ENCODE data around the gene TCP10L.

TCP10L gene

DNA sequence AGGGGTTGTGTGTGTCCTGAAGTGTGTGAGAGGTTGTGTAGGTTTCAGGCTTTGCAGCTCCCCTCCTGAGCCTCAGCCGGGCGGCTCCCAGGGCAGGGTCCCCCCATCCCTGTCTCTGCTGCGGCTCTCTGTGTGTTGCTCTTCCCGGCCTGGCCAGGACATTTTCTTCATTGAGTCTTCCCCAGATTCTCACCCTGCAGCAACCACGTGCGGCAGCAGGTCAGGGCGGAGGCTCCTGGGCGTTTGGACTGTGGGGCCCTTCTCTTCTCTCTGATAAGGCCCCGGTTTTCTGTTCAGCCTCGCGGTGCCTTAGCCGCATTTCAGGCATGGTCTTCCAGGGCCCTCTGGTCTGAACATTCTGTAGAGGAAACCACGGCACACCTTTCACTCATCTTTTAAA is 1.8 kb upstream of the TCP10L start:
- no peak overlapping the region for H3K4me3 ChIP-seq (ENCODE audit: low read depth, low read length)
- H3K27ac ChIP-seq (ENCODE audit: low read depth, low read length), result no peak overlapping the region
- H3K36me3 ChIP-seq (ENCODE audit: control insufficient read depth, insufficient read depth, low read length), result no peaks in the 10 kb centered on the region
- H3K9ac ChIP-seq (ENCODE audit: low read depth, low read length), result no peak overlapping the region
- H3K27me3 ChIP-seq (ENCODE audit: control insufficient read depth, insufficient read depth, low read length), result no peaks in the 10 kb centered on the region
- H3K9me3 ChIP-seq (ENCODE audit: control insufficient read depth, insufficient read depth, low read length), result no peaks in the 10 kb centered on the region
- no peaks in the 10 kb centered on the region for H3K4me1 ChIP-seq (ENCODE audit: control insufficient read depth, insufficient read depth, low read length)

DNA sequence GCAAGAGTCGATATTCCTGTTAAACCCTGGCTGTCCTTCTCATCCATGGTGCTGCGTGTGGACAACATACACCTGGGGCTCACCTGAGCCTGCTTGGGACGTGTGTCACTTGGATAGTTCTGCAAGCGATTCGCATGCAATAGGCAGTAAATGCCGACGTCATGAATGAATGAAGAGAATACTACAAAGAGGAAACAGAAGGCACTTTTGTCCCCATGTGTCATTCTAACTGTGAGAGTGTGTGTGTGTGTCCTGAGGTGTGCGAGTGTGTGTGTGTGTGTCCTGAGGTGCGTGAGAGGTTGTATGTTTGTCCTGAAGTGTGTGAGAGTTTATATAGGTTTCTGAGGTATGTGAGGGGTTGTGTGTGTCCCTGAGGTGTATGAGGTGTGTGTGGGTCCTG is 647 bp upstream of the TCP10L start:
- Histone ChIP-seq H3K4me3 (ENCODE audit: low read depth, low read length) (no peak overlapping the region), H3K36me3 (ENCODE audit: control insufficient read depth, insufficient read depth, low read length) (no peaks in the 10 kb centered on the region), H3K27me3 (ENCODE audit: control insufficient read depth, insufficient read depth, low read length) (no peaks in the 10 kb centered on the region), H3K9ac (ENCODE audit: low read depth, low read length) (no peak overlapping the region), H3K4me1 (ENCODE audit: control insufficient read depth, insufficient read depth, low read length) (no peaks in the 10 kb centered on the region), H3K27ac (ENCODE audit: low read depth, low read length) (no peak overlapping the region), H3K9me3 (ENCODE audit: control insufficient read depth, insufficient read depth, low read length) (no peaks in the 10 kb centered on the region)

DNA sequence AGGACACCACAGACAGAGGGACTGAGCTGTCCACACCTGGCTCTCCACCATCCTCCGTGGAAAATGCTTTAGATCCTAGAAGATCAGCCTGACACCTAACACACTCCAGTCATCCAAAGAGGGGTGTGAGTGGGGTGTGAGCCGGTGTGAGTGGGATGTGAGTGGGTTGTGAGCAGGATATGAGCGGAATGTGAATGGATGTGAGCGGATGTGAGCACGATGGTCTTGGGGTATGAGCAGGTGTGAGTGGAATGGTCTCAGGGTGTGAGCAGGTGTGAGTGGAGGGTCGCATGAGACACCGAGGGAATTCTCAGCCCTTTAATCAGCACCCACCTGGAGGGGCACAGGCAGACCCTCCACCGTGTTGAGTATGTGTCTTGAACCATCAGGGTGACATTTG is 851 bp downstream of the TCP10L start:
- Histone ChIP-seq H3K4me3 (ENCODE audit: low read depth, low read length) (no peak overlapping the region), H3K36me3 (ENCODE audit: control insufficient read depth, insufficient read depth, low read length) (no peaks in the 10 kb centered on the region), H3K9ac (ENCODE audit: low read depth, low read length) (no peak overlapping the region), H3K27ac (ENCODE audit: low read depth, low read length) (no peak overlapping the region), H3K27me3 (ENCODE audit: control insufficient read depth, insufficient read depth, low read length) (no peaks in the 10 kb centered on the region), H3K4me1 (ENCODE audit: control insufficient read depth, insufficient read depth, low read length) (no peaks in the 10 kb centered on the region), H3K9me3 (ENCODE audit: control insufficient read depth, insufficient read depth, low read length) (no peaks in the 10 kb centered on the region)

DNA sequence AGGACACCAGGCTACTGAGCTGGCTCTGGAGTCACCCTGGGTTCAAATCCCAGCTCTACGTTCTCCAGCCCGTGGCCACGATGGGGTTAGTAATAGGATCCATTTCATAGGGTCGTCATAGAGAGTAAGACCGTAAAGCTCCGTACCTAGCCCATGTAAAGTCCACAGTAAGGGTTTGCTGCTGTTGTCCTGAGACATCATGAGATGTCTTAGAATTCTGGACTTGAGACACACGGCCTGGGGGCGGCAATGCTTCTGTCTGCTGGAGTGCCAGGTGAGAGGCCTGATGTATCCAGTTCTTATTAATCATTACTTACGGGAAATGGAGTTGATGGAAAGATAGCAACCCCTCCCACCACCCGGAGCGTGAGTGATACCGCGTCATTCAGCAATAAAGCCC is 3.6 kb downstream of the TCP10L start:
- Histone ChIP-seq H3K4me3 (ENCODE audit: low read depth, low read length) (no peak overlapping the region), H3K27me3 (ENCODE audit: control insufficient read depth, insufficient read depth, low read length) (no peaks in the 10 kb centered on the region), H3K9me3 (ENCODE audit: control insufficient read depth, insufficient read depth, low read length) (no peaks in the 10 kb centered on the region), H3K4me1 (ENCODE audit: control insufficient read depth, insufficient read depth, low read length) (no peaks in the 10 kb centered on the region), H3K9ac (ENCODE audit: low read depth, low read length) (no peak overlapping the region), H3K36me3 (ENCODE audit: control insufficient read depth, insufficient read depth, low read length) (no peaks in the 10 kb centered on the region), H3K27ac (ENCODE audit: low read depth, low read length) (no peak overlapping the region)

DNA sequence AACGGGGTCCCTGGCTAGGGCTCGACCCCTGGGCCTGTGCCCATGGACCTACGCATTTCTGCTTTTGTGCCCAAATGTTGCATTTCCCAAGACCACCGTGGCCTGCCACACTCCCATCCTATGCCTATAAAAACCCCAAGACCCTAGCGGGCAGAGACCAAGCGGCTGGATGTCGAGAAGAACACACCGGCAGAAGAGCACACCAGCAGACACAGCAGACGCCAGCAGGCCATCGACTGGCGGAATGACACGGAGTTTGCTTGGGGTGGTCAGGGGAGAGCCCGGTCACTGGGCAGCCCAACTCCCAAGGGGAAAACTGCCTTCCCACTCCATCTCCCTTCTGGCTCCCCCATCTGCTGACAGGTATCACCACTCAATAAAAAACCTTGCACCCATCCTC is 4.4 kb downstream of the TCP10L start:
- no peak overlapping the region for H3K9ac ChIP-seq (ENCODE audit: low read depth, low read length)
- no peaks in the 10 kb centered on the region for H3K4me1 ChIP-seq (ENCODE audit: control insufficient read depth, insufficient read depth, low read length)
- no peak overlapping the region for H3K4me3 ChIP-seq (ENCODE audit: low read depth, low read length)
- H3K27me3 ChIP-seq (ENCODE audit: control insufficient read depth, insufficient read depth, low read length), result no peaks in the 10 kb centered on the region
- no peaks in the 10 kb centered on the region for H3K9me3 ChIP-seq (ENCODE audit: control insufficient read depth, insufficient read depth, low read length)
- H3K36me3 ChIP-seq (ENCODE audit: control insufficient read depth, insufficient read depth, low read length), result no peaks in the 10 kb centered on the region
- no peak overlapping the region for H3K27ac ChIP-seq (ENCODE audit: low read depth, low read length)

DNA sequence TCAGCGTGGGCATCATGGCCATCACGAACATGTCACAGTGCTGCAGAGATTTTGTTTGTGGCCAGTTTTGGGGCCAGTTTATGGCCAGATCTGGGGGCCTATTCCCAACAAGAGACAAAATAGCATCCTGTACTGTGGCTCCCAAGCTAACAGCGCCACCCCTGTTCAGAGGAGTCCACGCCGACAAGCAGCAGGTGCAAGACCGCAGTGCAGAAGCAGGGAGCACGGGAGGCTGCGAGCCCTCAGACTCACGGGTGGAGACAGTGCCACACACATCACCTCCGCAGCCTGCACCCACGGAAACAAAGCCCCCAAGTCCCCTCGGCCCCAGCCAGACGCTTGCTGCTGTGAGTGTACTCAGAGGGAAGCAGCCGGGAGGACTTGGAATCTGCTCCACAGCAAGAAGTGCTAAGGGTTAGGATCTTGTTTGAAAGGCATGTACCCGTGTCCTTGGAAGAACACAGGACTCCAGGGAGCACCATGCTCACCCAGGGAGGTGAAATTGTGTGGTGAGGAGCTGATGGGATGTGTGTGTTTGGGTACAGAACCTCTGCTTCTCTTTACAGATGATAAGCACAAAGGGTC is 7.1 kb downstream of the TCP10L start:
- no peaks in the 10 kb centered on the region for H3K36me3 ChIP-seq (ENCODE audit: control insufficient read depth, insufficient read depth, low read length)
- H3K27me3 ChIP-seq (ENCODE audit: control insufficient read depth, insufficient read depth, low read length), result no peaks in the 10 kb centered on the region
- H3K4me1 ChIP-seq (ENCODE audit: control insufficient read depth, insufficient read depth, low read length), result 0 out of 2 replicates have a peak, but pooled peaks cover under 1% of the 10 kb centered on the region
- H3K4me3 ChIP-seq (ENCODE audit: low read depth, low read length), result no peak overlapping the region
- no peak overlapping the region for H3K27ac ChIP-seq (ENCODE audit: low read depth, low read length)
- H3K9ac ChIP-seq (ENCODE audit: low read depth, low read length), result no peak overlapping the region
- no peaks in the 10 kb centered on the region for H3K9me3 ChIP-seq (ENCODE audit: control insufficient read depth, insufficient read depth, low read length)

DNA sequence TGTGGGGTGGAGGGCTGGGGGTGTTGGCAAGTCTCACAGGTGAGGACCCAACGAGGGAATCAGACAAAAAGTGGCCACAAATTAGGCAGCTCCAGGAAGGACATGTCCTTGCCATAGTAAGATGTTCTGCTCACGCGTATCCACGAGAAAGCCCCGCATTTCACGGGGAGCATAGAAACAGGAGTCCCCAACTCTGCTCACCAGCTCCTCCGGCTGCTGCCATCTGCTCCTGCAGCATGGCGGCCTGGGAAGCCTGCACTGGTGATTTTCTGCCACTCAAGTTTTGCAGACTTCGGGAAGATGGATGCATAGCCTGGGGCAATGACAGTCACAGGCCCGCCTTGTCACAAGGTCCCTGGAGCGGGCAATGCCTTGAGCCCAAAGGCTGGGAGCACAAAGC is 9.3 kb downstream of the TCP10L start:
- no peaks in the 10 kb centered on the region for H3K9me3 ChIP-seq (ENCODE audit: control insufficient read depth, insufficient read depth, low read length)
- H3K4me3 ChIP-seq (ENCODE audit: low read depth, low read length), result no peak overlapping the region
- no peaks in the 10 kb centered on the region for H3K36me3 ChIP-seq (ENCODE audit: control insufficient read depth, insufficient read depth, low read length)
- H3K9ac ChIP-seq (ENCODE audit: low read depth, low read length), result no peak overlapping the region
- no peaks in the 10 kb centered on the region for H3K27me3 ChIP-seq (ENCODE audit: control insufficient read depth, insufficient read depth, low read length)
- no peak overlapping the region for H3K27ac ChIP-seq (ENCODE audit: low read depth, low read length)
- H3K4me1 ChIP-seq (ENCODE audit: control insufficient read depth, insufficient read depth, low read length), result peaks cover 7% of the 10 kb centered on the region; the same call in 1 of the 2 replicates

DNA sequence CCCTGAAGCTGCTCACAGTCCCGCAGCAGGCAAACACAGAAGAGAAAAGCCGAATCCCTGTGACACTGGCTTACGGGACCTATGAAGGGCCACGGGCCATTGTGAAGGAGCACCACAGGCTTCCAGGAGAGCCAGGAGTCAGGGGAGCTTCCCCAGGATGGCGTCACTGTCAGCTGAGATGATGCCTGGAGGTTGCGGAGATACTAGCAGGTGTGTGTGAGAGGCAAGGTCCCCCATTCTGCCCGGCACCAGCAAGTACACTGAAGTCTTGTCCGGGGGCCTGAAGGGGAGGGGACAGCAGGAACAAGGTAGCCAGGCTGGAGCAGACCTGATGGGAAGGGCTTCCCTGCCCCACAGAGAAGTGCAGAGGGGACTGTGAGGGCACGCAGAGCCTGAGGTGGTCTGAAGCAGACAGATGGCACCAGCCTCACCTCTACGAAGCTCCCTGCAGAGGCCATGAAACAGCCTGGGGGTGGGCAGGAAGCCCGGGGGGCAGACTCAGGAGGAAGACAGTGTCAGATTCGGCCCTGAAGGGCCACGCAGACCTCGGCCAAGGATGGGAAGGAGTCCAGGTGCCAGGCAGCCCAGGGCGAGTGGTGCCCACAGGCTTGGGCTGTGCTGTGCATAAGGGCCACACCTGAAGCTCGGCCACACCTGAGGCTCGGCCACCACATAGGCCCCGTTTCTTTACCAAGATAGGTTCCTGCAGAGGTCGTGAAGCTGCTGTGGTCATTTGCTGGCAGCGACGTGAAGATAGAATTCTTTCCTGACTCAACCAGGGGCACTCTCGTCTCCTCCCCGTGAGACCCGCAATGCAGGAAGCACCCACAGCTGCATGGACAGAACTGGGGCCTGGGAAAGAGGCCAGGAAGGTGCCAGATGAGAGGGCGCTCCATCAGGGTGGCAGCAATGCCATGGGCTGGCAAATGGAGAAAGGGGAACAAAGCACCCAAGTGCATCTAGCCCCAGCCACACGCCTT is 10.1 kb downstream of the TCP10L start:
- Histone ChIP-seq H3K36me3 (ENCODE audit: control insufficient read depth, insufficient read depth, low read length) (no peaks in the 10 kb centered on the region), H3K9ac (ENCODE audit: low read depth, low read length) (no peak overlapping the region), H3K27me3 (ENCODE audit: control insufficient read depth, insufficient read depth, low read length) (0 out of 2 replicates have a peak, but pooled peaks cover 2% of the 10 kb centered on the region), H3K27ac (ENCODE audit: low read depth, low read length) (no peak overlapping the region), H3K4me1 (ENCODE audit: control insufficient read depth, insufficient read depth, low read length) (peaks cover 9% of the 10 kb centered on the region), H3K4me3 (ENCODE audit: low read depth, low read length) (no peak overlapping the region), H3K9me3 (ENCODE audit: control insufficient read depth, insufficient read depth, low read length) (no peaks in the 10 kb centered on the region)

DNA sequence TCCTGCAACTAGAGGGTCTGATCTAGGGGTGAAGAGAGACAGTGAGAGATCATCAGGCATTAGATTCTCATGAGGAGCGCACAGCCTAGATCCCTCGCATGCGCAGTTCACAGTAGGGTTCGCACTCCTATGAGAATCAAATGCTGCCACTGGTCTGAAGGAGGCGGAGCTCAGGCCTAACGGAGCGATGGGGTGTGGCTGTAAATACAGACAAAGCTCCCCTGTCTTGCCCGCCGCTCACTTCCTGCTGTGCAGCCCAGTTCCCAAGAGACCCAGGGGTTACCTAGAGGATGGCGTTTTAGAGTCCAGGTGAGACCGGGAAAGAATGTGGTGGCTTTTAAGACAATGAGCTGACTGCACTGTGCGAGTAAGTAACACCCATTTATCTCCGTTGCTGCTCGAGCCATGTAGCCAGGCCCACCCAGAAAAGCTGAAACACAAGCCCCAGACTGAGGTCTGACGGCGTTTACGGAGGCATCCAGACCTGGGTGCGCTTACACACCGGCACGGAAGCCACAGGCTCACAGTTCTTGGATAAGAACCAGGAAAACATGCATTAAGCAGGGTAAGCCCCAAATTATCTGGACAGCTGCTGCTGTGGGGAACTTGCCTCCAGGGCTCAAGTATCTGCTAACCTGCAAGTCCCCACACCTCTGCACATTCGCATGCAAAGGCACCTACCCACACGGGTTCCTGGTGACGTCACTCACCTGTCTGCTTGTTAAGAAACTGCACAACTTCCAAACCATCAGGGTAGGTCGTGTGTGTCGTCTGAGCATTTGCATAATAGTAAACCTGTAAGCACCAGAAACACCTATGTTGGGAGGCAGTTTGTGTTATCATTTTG is 12.5 kb downstream of the TCP10L start:
- Histone ChIP-seq H3K27me3 (ENCODE audit: control insufficient read depth, insufficient read depth, low read length) (0 out of 2 replicates have a peak, but pooled peaks cover 2% of the 10 kb centered on the region), H3K9ac (ENCODE audit: low read depth, low read length) (no peak overlapping the region), H3K4me3 (ENCODE audit: low read depth, low read length) (no peak overlapping the region), H3K4me1 (ENCODE audit: control insufficient read depth, insufficient read depth, low read length) (peaks cover 18% of the 10 kb centered on the region), H3K27ac (ENCODE audit: low read depth, low read length) (no peak overlapping the region), H3K36me3 (ENCODE audit: control insufficient read depth, insufficient read depth, low read length) (no peaks in the 10 kb centered on the region), H3K9me3 (ENCODE audit: control insufficient read depth, insufficient read depth, low read length) (no peaks in the 10 kb centered on the region)

DNA sequence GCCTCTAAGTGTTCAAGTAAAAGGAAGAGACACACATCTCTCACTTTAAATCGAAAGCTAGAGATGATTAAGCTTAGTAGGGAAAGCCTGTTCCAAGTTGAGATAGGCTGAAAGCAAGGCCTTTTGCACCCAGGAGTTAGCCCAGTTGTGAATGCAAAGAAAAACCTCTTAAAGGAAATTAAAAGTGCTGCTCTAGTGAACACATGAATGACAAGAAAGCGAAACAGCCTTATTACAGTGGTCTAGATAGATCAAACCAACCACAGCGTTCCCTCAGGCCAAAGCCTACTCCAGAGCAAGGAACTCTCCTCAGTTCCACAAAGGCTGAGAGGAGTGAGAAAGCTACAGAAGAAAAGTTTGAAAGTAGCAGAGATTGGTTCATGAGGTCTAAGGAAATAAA is 14.9 kb downstream of the TCP10L start:
- Histone ChIP-seq H3K4me3 (ENCODE audit: low read depth, low read length) (no peak overlapping the region), H3K9ac (ENCODE audit: low read depth, low read length) (no peak overlapping the region)

More for the DNA sequence above, 14.9 kb downstream of the TCP10L start:
- Histone ChIP-seq H3K9me3 (ENCODE audit: control insufficient read depth, insufficient read depth, low read length) (no peaks in the 10 kb centered on the region), H3K4me1 (ENCODE audit: control insufficient read depth, insufficient read depth, low read length) (peaks cover 18% of the 10 kb centered on the region), H3K36me3 (ENCODE audit: control insufficient read depth, insufficient read depth, low read length) (no peaks in the 10 kb centered on the region), H3K27ac (ENCODE audit: low read depth, low read length) (no peak overlapping the region), H3K27me3 (ENCODE audit: control insufficient read depth, insufficient read depth, low read length) (0 out of 2 replicates have a peak, but pooled peaks cover 2% of the 10 kb centered on the region)
